Gastrocnemius medialis (tissue), 4 donors: ENCODE results near the gene PPA1. TPM values are rescaled to one million over a fixed set of nuclear protein-coding genes. Genes with fewer than 3 reads are reported as not detected.

Source experiments
- ATAC-seq, 2 donors: fragments of 150-250 bp; one replicate each; pipeline ENCODE4 v1.9.1; 2016
- DNase-seq, 2 donors: peaks; one replicate each; pipeline ENCODE4 v3.0.0-alpha.2; 2019
- H3K27ac ChIP-seq, 4 donors: fragments of 200-600 bp; sonication (generic); 1 replicate in 1 of 4; 2 replicates in 3 of 4; pipeline ENCODE4 v1.5.1; 2016 to 2018; ENCODE audit warnings: mild to moderate bottlenecking in 2 of 4, moderate library complexity in 1 of 4
- H3K27me3 ChIP-seq, 3 donors: fragments of 200-600 bp; sonication (generic) in 2 of 3; 1 replicate in 1 of 3; 2 replicates in 2 of 3; pipeline versions ENCODE4 v1.5.1 to v1.6.0; 2016 to 2019; ENCODE audit warnings: mild to moderate bottlenecking in 1 of 3, moderate library complexity in 1 of 3
- H3K36me3 ChIP-seq, 2 donors: fragments of 200-600 bp; sonication (generic) in 1 of 2; one replicate each; pipeline ENCODE4 v1.5.1; 2017 to 2018
- H3K4me1 ChIP-seq, 2 donors: fragments of 200-600 bp; sonication (generic) in 1 of 2; one replicate each; pipeline ENCODE4 v1.5.1; 2016 to 2017; ENCODE audit warnings: mild to moderate bottlenecking in 2 of 2
- H3K4me3 ChIP-seq, 4 donors: fragments of 200-600 bp; sonication (generic) in 3 of 4; 1 replicate in 1 of 4; 2 replicates in 3 of 4; pipeline ENCODE4 v1.5.1; 2016 to 2019; ENCODE audit warnings: mild to moderate bottlenecking in 2 of 4
- H3K9me3 ChIP-seq, 3 donors: fragments of 200-600 bp; sonication (generic) in 2 of 3; 1 replicate in 1 of 3; 2 replicates in 2 of 3; pipeline ENCODE4 v1.5.1; 2016 to 2019
- POLR2A ChIP-seq, 2 donors: fragments of 450-650 bp; IDR thresholded peaks; one replicate each; pipeline ENCODE4 v1.6.1; 2017; ENCODE audit warnings: antibody characterized with exemption in 2 of 2, mild to moderate bottlenecking in 2 of 2, moderate library complexity in 2 of 2
- in situ Hi-C, 4 donors: fragments of 200-750 bp; cut with MboI; loops; one replicate each; pipeline versions ENCODE4 v1.15.0 to v1.8.0; 2017; ENCODE audit warnings: low sequenced_read_pairs in 4 of 4
- intact Hi-C: fragments of 100-400 bp; cut with DNase I; formaldehyde crosslinking; loops from one replicate; pipeline ENCODE4 v1.15.1; 2023; ENCODE audit warnings: low total_unique reads
- total RNA-seq, 4 donors: library from RNA; depleted of rRNA; stranded (reverse); fragments of >200 nt; gene quantifications; one replicate each; pipeline versions ENCODE4 v1.1.0 to v1.2.3, GENCODE V29; 2016
- TF ChIP-seq, protein P1 (sequence below), 5 experiments: fragments of 450-650 bp in 3 of 5; fragments of 200-600 bp in 2 of 5; sonication (generic) in 2 of 5; IDR thresholded peaks in 4 of 5; conservative IDR thresholded peaks in 1 of 5; 1 replicate in 4 of 5; 2 replicates in 1 of 5; pipeline ENCODE4 v1.5.1; 2016 to 2019; ENCODE audit warnings: antibody characterized with exemption in 5 of 5, mild to moderate bottlenecking in 3 of 5, moderate library complexity in 3 of 5

Gene PPA1
- total RNA-seq = 100 to 1,000 TPM in 1 of 4 donors, 10 to 100 TPM in 3; 73.9 to 146 (median 95.3) TPM

DNA sequence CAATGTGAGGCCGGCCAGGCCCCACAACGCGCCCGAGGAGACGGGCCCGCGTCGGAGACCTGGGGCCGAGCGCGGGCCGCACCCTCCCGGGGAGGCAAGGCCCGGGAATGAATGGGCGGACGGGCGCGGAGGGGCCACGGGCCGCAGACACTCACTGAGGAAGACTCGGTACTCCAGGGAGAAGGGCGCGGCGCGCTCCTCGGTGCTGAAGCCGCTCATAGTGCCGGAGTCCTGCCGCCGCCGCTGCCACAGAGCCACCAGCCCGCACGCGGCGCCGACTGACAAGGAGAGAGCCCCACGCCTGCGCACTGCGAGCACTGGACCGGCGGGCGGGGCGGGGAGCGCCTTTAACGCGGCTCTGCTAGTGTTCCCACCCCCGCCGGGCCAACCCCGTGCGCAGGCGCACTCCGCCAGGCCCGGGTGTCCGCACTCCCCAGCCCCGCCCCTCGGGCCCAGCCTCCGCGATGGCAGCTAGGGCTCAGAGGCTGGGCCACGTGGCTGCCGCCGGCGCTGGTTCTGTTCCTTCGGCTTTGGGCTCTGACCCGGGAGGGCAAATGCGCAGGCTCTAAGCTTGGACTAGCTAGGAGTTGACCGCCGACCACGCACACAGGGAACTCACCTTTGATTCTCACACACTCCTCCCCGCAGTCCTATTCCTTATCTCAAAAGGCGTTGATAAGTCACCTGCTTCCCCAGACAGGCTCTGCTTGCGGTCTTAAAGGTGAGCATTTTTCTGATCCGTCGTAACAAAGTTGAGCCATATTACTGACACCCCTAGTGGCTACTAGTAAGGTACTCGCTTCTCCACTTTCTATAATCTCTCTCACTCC lies at the start of gene PPA1:
TSS of gene PPA1 (minus strand) at position 321 of the 830 bp plus-strand sequence. CDS start at position 219, 102 bp downstream.
- intact Hi-C loops = loop anchor here (1.0 to 5.0 kb wide), 3 partner anchors 86 to 131 kb away; partner anchors contain the start of gene TYSND1
- H3K4me1 ChIP-seq = peaks cover 12 to 16% of the 10 kb centered on the region in 2 donors

DNA sequence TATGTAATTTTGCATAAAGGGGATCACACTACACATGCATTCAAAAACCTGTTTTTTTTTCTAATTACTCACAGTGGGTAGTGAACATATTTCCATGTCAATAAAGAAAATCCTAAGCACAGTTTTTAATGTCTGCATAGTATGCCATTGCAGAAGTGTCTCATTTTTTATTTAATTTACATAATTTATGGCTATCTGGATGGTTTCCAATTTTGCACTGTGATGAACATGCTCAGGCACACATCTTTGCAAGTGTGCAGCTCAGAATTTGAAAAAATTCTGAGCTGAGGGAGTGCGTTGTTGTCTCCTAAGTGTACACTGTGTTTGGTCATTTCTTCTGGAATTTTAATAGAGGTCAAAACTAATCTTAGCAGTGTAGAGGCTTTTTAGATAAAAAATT lies 48.4 kb upstream of the PPA1 start:
- ATAC-seq (no peak), DNase-seq (no peak)
- H3K4me1 ChIP-seq = peaks cover 3 to 4% of the 10 kb centered on the region in 2 donors
- in situ Hi-C loops (no loop called here), intact Hi-C loops (loop anchor here (5.0 kb wide), 1 partner anchor 81 kb away; no protein-coding TSS in a partner anchor)
- no peaks in the 10 kb centered on the region for H3K9me3 ChIP-seq
- peaks cover 27 to 33% (median 27%) of the 10 kb centered on the region in 3 donors for H3K27me3 ChIP-seq
- H3K27ac ChIP-seq = no peak overlapping the region
- no peak overlapping the region for H3K4me3 ChIP-seq
- H3K36me3 ChIP-seq = no peaks in the 10 kb centered on the region
- TF ChIP-seq POLR2A (IDR thresholded peaks at IDR 0.05) = no peak
- TF ChIP-seq, protein P1, sequence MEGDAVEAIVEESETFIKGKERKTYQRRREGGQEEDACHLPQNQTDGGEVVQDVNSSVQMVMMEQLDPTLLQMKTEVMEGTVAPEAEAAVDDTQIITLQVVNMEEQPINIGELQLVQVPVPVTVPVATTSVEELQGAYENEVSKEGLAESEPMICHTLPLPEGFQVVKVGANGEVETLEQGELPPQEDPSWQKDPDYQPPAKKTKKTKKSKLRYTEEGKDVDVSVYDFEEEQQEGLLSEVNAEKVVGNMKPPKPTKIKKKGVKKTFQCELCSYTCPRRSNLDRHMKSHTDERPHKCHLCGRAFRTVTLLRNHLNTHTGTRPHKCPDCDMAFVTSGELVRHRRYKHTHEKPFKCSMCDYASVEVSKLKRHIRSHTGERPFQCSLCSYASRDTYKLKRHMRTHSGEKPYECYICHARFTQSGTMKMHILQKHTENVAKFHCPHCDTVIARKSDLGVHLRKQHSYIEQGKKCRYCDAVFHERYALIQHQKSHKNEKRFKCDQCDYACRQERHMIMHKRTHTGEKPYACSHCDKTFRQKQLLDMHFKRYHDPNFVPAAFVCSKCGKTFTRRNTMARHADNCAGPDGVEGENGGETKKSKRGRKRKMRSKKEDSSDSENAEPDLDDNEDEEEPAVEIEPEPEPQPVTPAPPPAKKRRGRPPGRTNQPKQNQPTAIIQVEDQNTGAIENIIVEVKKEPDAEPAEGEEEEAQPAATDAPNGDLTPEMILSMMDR (IDR thresholded peaks at IDR 0.05 in 4 of 5, conservative IDR thresholded peaks at IDR 0.05 in 1 of 5) = no peak

More for the DNA sequence above, at the start of gene PPA1:
- TF ChIP-seq, protein P1 (IDR thresholded peaks at IDR 0.05 in 4 of 5, conservative IDR thresholded peaks at IDR 0.05 in 1 of 5) = peak in 3 of 5 experiments; percentile 12 to 46 (median 43)
- peak; percentile 85 to 93 for TF ChIP-seq POLR2A (IDR thresholded peaks at IDR 0.05)
- in situ Hi-C loops = no loop called here
- peaks cover 0 to 5% of the 10 kb centered on the region in 2 donors for H3K36me3 ChIP-seq
- H3K9me3 ChIP-seq = no peaks in the 10 kb centered on the region
- peak within 1 kb of the TSS; percentile 83 to 92 (median 90) for H3K27ac ChIP-seq
- peak within 1 kb of the TSS; percentile 66 to 92 (median 86) for H3K4me3 ChIP-seq
- ATAC-seq (peak; percentile 88 to 90), DNase-seq (peak; percentile 97 to 98)
- no peaks in the 10 kb centered on the region for H3K27me3 ChIP-seq

DNA sequence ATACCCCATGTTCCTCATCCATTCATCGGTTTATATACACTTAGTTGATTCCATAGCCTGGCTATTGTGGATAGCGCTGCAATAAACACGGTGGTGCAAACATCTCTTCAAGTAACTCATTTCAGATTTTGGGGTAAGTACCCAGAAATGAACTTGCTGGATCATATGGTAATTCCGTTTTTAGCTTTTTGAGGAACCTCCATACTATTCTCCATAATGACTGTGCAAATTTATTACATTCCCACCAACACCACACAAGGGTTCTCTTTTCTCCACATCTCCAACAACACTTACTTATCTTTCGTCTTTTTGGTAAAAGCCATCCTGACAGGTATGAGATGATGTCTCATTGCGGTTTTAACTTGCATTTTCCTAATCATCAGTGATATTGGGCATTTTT lies 46.9 kb upstream of the PPA1 start:
- intact Hi-C loops (loop anchor here (5.0 kb wide), 1 partner anchor 82 kb away; no protein-coding TSS in a partner anchor), in situ Hi-C loops (no loop called here)
- DNase-seq = no peak
- Histone ChIP-seq H3K4me3 (no peak overlapping the region), H3K27me3 (peaks cover 19 to 21% (median 20%) of the 10 kb centered on the region in 3 donors), H3K4me1 (peaks cover 3 to 4% of the 10 kb centered on the region in 2 donors), H3K9me3 (no peaks in the 10 kb centered on the region), H3K36me3 (no peaks in the 10 kb centered on the region), H3K27ac (no peak overlapping the region)
- no peak for ATAC-seq
- TF ChIP-seq, protein P1 (IDR thresholded peaks at IDR 0.05 in 4 of 5, conservative IDR thresholded peaks at IDR 0.05 in 1 of 5) = no peak
- TF ChIP-seq POLR2A (IDR thresholded peaks at IDR 0.05) = no peak

DNA sequence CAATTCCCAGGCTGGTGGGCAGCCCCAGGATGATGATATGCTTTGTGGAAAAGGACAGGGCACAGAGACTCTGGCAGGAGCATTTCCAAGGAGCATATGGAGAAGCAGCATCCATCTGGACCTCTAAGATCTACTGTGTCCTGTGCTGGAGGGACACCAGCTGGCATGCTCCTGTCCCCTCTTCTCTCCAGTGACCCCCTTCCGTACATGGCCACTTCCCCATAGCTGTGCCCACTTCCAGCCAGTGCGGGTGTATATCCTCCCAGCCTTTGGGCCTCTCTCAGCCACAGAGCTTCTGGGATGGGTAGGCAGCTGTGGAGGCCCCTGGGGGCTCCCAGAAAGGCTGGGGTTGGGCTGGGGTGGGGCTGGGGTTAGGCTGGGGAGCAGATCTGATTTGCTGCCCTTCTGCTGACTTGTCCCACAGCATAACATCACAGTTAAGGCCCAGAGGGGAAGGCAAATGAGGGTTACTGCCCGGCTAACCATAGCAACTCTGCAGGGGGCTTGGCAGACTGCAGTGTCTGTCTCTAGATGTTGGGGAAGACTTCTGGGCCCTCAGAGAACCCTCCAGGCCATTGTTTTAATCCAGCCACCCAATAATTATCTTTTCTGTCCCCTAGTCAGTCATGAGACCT lies 44.3 kb upstream of the PPA1 start:
- Histone ChIP-seq H3K27me3 (no peaks in the 10 kb centered on the region), H3K36me3 (no peaks in the 10 kb centered on the region), H3K27ac (no peak overlapping the region), H3K9me3 (no peaks in the 10 kb centered on the region), H3K4me1 (no peaks in the 10 kb centered on the region), H3K4me3 (no peak overlapping the region)
- TF ChIP-seq, protein P1 (IDR thresholded peaks at IDR 0.05 in 4 of 5, conservative IDR thresholded peaks at IDR 0.05 in 1 of 5) = no peak
- TF ChIP-seq POLR2A (IDR thresholded peaks at IDR 0.05) = no peak
- ATAC-seq = no peak
- DNase-seq = no peak
- in situ Hi-C loops = loop anchor here in 2 of 4 donors (10.0 kb wide), 2 partner anchors 53 to 87 kb away; no protein-coding TSS in a partner anchor
- intact Hi-C loops = no loop called here
